WTC11 (cell line): ENCODE measurements around the gene MTM1. TPM values are rescaled to one million over a fixed set of nuclear protein-coding genes. Genes with fewer than 3 reads are reported as not detected.

Source experiments
- ATAC-seq: fragments of 200-7000 bp; cut with Tn5 transposase; 2 replicates; pipeline ENCODE4 v1.10.0; 2021; ENCODE audit warnings: mild to moderate bottlenecking, moderate library complexity
- CTCF ChIA-PET: fragments of 300-600 bp; sonication (Branson Sonifier 250); formaldehyde crosslinking; loops from one replicate; lab custom pipeline; 2021; ENCODE audit warnings: antibody characterized with exemption; lab: Charles Lee
- POLR2A ChIA-PET: fragments of 350-600 bp; sonication (Branson Sonifier 250); formaldehyde crosslinking; loops from one replicate; lab custom pipeline; 2021; ENCODE audit warnings: antibody characterized with exemption; lab: Charles Lee
- DNase-seq: peaks from one replicate; pipeline ENCODE4 v3.0.0; 2021; ENCODE audit warnings: low spot score
- H3K27ac Mint-ChIP-seq: 2 replicates; pipeline ENCODE4 v1.8.0; 2021; ENCODE audit warnings: mixed read lengths
- H3K27me3 Mint-ChIP-seq: 2 replicates; pipeline ENCODE4 v1.8.0; 2021; ENCODE audit warnings: low read depth, mild to moderate bottlenecking, moderate library complexity, mixed read lengths
- H3K36me3 Mint-ChIP-seq: 2 replicates; pipeline ENCODE4 v1.8.0; 2021; ENCODE audit warnings: mixed read lengths
- H3K4me1 Mint-ChIP-seq: 2 replicates; pipeline ENCODE4 v1.8.0; 2022; ENCODE audit warnings: mixed read lengths
- H3K4me3 Mint-ChIP-seq: 2 replicates; pipeline ENCODE4 v1.8.0; 2021; ENCODE audit warnings: mild to moderate bottlenecking, moderate library complexity, mixed read lengths
- H3K9me3 Mint-ChIP-seq: 2 replicates; pipeline ENCODE4 v1.8.0; 2021; ENCODE audit warnings: mixed read lengths
- ATF1 ChIP-seq: sonication (generic); formaldehyde crosslinking; IDR thresholded peaks from 2 replicates; pipeline ENCODE4 v1.8.1; 2023; ENCODE audit warnings: mild to moderate bottlenecking, moderate library complexity, missing genetic modification reagents
- FOXK1 ChIP-seq: sonication (generic); formaldehyde crosslinking; IDR thresholded peaks from 2 replicates; pipeline ENCODE4 v1.8.0; 2022; ENCODE audit warnings: mild to moderate bottlenecking, moderate library complexity, missing genetic modification reagents
- FOXP1 ChIP-seq: sonication (generic); formaldehyde crosslinking; IDR thresholded peaks from 2 replicates; pipeline ENCODE4 v1.8.0; 2022; ENCODE audit warnings: missing genetic modification reagents, mild to moderate bottlenecking, moderate library complexity, borderline replicate concordance
- KAT7 ChIP-seq: sonication (generic); formaldehyde crosslinking; IDR thresholded peaks from 2 replicates; pipeline ENCODE4 v1.8.1; 2023; ENCODE audit warnings: missing genetic modification reagents, mild to moderate bottlenecking, borderline replicate concordance
- NFATC4 ChIP-seq: fragments of 250-450 bp; sonication (Bioruptor Pico); IDR thresholded peaks from 2 replicates; pipeline ENCODE4 v1.9.0; 2021; ENCODE audit warnings: mild to moderate bottlenecking
- NR1H2 ChIP-seq: sonication (generic); formaldehyde crosslinking; IDR thresholded peaks from 2 replicates; pipeline ENCODE4 v1.9.0; 2021; ENCODE audit warnings: mild to moderate bottlenecking, moderate library complexity, missing genetic modification reagents
- TCF7 ChIP-seq: sonication (generic); formaldehyde crosslinking; IDR thresholded peaks from 2 replicates; pipeline ENCODE4 v1.8.0; 2022; ENCODE audit warnings: mild to moderate bottlenecking, low read depth, missing genetic modification reagents, moderate library complexity
- ZNF138 ChIP-seq: sonication (generic); formaldehyde crosslinking; conservative IDR thresholded peaks from 2 replicates; pipeline ENCODE4 v1.8.1; 2022; ENCODE audit warnings: mild to moderate bottlenecking, moderate library complexity, missing genetic modification reagents
- ZNF232 ChIP-seq: sonication (generic); formaldehyde crosslinking; IDR thresholded peaks from 2 replicates; pipeline ENCODE4 v1.8.0; 2022; ENCODE audit warnings: mild to moderate bottlenecking, missing genetic modification reagents
- ZNF263 ChIP-seq: sonication (generic); formaldehyde crosslinking; IDR thresholded peaks from 2 replicates; pipeline ENCODE4 v1.8.1; 2022; ENCODE audit warnings: low read depth, mild to moderate bottlenecking, moderate library complexity, missing genetic modification reagents
- ZNF423 ChIP-seq: fragments of 250-450 bp; sonication (Bioruptor Pico); IDR thresholded peaks from 2 replicates; pipeline ENCODE4 v2.1.2; 2022; ENCODE audit warnings: mild to moderate bottlenecking, moderate library complexity
- total RNA-seq: library from RNA; stranded (reverse); gene quantifications from 3 replicates; pipeline ENCODE4 v1.2.3, GENCODE V29; 2021
- TF ChIP-seq, protein P1 (sequence below): fragments of 200-600 bp; IDR thresholded peaks from 2 replicates; pipeline ENCODE4 v1.8.0; 2022; ENCODE audit warnings: antibody characterized with exemption
- TF ChIP-seq, protein P2 (sequence below): sonication (generic); formaldehyde crosslinking; IDR thresholded peaks from 2 replicates; pipeline ENCODE4 v1.8.1; 2022; ENCODE audit warnings: low read depth, missing genetic modification reagents, borderline replicate concordance
- TF ChIP-seq, protein P3 (sequence below): sonication (generic); formaldehyde crosslinking; IDR thresholded peaks from 2 replicates; pipeline ENCODE4 v1.8.1; 2022; ENCODE audit warnings: mild to moderate bottlenecking, missing genetic modification reagents, moderate library complexity, borderline replicate concordance
- TF ChIP-seq, protein P4 (sequence below): sonication (generic); formaldehyde crosslinking; conservative IDR thresholded peaks from 2 replicates; pipeline ENCODE4 v1.8.1; 2023; ENCODE audit warnings: mild to moderate bottlenecking, low read depth, missing genetic modification reagents, moderate library complexity
- TF ChIP-seq, protein P5 (sequence below): fragments of 250-450 bp; sonication (Bioruptor Pico); IDR thresholded peaks from 2 replicates; pipeline ENCODE4 v1.9.0; 2021; ENCODE audit warnings: mild to moderate bottlenecking
- TF ChIP-seq, protein P6 (sequence below): fragments of 250-450 bp; sonication (Bioruptor Pico); IDR thresholded peaks from 2 replicates; pipeline ENCODE4 v1.8.0; 2021; ENCODE audit warnings: mild to moderate bottlenecking

Gene MTM1
- total RNA-seq, 1 experiment from 2014 or later: 10.4 TPM

DNA sequence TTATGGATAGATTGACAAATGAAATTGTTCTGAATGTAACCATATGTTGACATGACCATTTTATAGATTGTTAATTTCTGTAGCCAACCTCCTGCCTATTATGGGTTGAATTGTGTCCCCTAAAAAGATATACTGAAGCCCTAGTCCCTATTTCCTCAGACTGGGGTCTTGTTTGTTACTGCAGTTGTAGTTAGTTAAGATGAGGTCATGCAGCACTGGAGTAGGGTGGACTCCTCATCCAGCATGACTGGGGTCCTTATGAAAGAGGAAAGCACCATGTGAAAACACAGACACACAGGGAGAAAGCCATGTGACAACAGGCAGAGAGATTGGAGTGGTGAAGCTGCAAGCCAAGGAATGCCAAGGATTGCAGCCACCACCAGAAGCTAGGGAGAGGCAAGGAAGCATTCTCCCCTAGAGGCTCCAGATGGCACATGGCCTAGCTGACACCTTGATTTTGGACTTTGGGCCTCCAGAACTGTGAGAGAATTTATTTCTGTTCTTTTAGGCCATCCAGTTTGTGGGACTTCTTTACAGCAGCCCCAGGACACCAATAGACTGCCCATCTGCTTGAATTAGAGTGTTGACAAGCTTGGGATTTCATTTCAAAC, 14.0 kb downstream of the MTM1 start (continued):
- TF ChIP-seq KAT7 (CRISPR knock-in tag): no peak
- no peak for TF ChIP-seq TCF7 (CRISPR knock-in tag)

DNA sequence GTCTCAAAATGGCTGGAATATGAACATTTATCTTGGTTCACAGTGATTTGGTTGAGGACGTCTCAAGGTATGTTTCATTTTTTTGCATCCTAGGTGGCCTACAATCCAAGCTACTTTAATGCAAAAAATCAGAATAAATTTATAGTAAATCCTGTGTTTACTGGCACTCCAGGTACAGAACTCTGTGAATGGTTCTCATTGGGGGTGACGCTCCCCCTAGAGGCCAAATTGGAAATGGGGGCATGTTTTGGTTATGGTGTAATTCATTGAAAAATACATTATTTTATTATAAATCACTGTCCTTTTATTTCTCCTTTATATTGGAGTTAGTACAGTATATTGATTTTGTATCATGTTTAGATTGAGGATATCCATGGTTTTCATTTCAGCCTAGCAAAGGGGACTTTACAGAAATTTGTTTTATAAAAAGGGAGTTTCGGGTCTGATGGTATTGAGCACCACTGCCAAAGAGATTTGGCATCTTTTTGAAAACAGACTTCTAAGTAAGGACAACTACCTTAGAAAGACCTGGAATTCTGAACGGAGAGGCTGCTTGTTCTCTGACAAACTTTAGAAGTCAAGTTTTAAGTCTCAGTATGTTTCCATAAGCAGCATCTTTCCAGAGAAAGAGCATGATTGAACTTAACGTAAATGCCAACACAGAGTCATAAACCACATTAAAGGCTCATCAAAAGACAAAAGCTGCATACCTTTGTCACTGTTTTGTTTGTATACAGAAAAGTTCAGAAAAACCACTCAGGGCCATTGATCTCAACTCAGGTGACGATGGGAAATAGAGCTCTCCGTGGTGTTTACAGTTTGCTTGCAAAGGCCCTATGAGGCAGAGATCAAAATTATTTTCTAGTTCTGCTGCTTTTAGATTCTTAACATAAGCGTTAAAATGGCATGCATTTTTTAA, 19.4 kb downstream of the MTM1 start:
- H3K4me3 Mint-ChIP-seq: no peak overlapping the region
- H3K36me3 Mint-ChIP-seq: no peaks in the 10 kb centered on the region
- no peak overlapping the region for H3K27ac Mint-ChIP-seq
- ChIA-PET CTCF (interaction anchor here (1.0 to 2.2 kb wide), 3 partner anchors 11 to 44 kb away, joined by 3 to 6 read pairs (median 4); partner anchors contain the start of gene MTM1), POLR2A (no interaction called here)
- DNase-seq (peak; percentile 30), ATAC-seq (no peak)
- no peaks in the 10 kb centered on the region; the same call in 1 of the 2 replicates for H3K27me3 Mint-ChIP-seq
- TF ChIP-seq, protein P1, sequence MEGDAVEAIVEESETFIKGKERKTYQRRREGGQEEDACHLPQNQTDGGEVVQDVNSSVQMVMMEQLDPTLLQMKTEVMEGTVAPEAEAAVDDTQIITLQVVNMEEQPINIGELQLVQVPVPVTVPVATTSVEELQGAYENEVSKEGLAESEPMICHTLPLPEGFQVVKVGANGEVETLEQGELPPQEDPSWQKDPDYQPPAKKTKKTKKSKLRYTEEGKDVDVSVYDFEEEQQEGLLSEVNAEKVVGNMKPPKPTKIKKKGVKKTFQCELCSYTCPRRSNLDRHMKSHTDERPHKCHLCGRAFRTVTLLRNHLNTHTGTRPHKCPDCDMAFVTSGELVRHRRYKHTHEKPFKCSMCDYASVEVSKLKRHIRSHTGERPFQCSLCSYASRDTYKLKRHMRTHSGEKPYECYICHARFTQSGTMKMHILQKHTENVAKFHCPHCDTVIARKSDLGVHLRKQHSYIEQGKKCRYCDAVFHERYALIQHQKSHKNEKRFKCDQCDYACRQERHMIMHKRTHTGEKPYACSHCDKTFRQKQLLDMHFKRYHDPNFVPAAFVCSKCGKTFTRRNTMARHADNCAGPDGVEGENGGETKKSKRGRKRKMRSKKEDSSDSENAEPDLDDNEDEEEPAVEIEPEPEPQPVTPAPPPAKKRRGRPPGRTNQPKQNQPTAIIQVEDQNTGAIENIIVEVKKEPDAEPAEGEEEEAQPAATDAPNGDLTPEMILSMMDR: peak; percentile 50
- no peak for TF ChIP-seq FOXP1 (CRISPR knock-in tag)
- no peak for TF ChIP-seq NFATC4
- H3K4me1 Mint-ChIP-seq: peaks cover 3% of the 10 kb centered on the region; the same call in 1 of the 2 replicates
- H3K9me3 Mint-ChIP-seq: no peaks in the 10 kb centered on the region

DNA sequence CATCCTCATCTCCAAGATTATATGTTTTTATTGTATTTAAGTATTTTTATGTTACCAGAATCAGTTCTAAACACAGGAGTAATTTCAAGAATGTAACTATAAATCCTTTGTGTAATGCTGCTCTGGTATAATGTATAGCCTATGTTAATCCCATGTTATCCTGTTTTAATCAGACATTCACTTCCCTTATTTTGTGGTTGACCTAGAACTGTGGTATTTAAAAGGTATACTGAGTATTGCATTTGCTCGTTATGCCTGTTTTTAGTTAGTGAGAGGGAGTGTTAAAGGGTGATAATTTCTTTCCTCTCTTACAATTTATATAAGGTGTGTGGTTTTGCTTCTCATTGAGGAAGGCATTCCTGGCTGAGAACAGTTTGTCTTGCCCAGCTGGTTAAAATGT, 26.2 kb downstream of the MTM1 start:
- ATAC-seq (no peak), DNase-seq (no peak)
- no peaks in the 10 kb centered on the region; the same call in 1 of the 2 replicates for H3K27me3 Mint-ChIP-seq
- H3K9me3 Mint-ChIP-seq: no peaks in the 10 kb centered on the region
- CTCF ChIA-PET: no interaction called here
- POLR2A ChIA-PET: no interaction called here
- 0 out of 2 replicates have a peak, but pooled peaks cover 4% of the 10 kb centered on the region for H3K36me3 Mint-ChIP-seq
- H3K27ac Mint-ChIP-seq: no peak overlapping the region
- H3K4me1 Mint-ChIP-seq: peaks cover 15% of the 10 kb centered on the region
- no peak overlapping the region for H3K4me3 Mint-ChIP-seq
- TF ChIP-seq, protein P2, sequence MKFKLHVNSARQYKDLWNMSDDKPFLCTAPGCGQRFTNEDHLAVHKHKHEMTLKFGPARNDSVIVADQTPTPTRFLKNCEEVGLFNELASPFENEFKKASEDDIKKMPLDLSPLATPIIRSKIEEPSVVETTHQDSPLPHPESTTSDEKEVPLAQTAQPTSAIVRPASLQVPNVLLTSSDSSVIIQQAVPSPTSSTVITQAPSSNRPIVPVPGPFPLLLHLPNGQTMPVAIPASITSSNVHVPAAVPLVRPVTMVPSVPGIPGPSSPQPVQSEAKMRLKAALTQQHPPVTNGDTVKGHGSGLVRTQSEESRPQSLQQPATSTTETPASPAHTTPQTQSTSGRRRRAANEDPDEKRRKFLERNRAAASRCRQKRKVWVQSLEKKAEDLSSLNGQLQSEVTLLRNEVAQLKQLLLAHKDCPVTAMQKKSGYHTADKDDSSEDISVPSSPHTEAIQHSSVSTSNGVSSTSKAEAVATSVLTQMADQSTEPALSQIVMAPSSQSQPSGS: no peak
- TF ChIP-seq, protein P3, sequence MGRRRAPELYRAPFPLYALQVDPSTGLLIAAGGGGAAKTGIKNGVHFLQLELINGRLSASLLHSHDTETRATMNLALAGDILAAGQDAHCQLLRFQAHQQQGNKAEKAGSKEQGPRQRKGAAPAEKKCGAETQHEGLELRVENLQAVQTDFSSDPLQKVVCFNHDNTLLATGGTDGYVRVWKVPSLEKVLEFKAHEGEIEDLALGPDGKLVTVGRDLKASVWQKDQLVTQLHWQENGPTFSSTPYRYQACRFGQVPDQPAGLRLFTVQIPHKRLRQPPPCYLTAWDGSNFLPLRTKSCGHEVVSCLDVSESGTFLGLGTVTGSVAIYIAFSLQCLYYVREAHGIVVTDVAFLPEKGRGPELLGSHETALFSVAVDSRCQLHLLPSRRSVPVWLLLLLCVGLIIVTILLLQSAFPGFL (CRISPR knock-in tag): no peak
- TF ChIP-seq NR1H2 (CRISPR knock-in tag) (no peak), ZNF423 (CRISPR knock-in tag) (no peak), ZNF138 (CRISPR knock-in tag) (no peak), ATF1 (no peak), FOXK1 (CRISPR knock-in tag) (no peak), ZNF263 (CRISPR knock-in tag) (no peak), ZNF232 (CRISPR knock-in tag) (no peak)
- TF ChIP-seq, protein P4, sequence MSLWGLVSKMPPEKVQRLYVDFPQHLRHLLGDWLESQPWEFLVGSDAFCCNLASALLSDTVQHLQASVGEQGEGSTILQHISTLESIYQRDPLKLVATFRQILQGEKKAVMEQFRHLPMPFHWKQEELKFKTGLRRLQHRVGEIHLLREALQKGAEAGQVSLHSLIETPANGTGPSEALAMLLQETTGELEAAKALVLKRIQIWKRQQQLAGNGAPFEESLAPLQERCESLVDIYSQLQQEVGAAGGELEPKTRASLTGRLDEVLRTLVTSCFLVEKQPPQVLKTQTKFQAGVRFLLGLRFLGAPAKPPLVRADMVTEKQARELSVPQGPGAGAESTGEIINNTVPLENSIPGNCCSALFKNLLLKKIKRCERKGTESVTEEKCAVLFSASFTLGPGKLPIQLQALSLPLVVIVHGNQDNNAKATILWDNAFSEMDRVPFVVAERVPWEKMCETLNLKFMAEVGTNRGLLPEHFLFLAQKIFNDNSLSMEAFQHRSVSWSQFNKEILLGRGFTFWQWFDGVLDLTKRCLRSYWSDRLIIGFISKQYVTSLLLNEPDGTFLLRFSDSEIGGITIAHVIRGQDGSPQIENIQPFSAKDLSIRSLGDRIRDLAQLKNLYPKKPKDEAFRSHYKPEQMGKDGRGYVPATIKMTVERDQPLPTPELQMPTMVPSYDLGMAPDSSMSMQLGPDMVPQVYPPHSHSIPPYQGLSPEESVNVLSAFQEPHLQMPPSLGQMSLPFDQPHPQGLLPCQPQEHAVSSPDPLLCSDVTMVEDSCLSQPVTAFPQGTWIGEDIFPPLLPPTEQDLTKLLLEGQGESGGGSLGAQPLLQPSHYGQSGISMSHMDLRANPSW (CRISPR knock-in tag): no peak
- TF ChIP-seq, protein P5, sequence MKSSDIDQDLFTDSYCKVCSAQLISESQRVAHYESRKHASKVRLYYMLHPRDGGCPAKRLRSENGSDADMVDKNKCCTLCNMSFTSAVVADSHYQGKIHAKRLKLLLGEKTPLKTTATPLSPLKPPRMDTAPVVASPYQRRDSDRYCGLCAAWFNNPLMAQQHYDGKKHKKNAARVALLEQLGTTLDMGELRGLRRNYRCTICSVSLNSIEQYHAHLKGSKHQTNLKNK (CRISPR knock-in tag): no peak
- TF ChIP-seq, protein P6, sequence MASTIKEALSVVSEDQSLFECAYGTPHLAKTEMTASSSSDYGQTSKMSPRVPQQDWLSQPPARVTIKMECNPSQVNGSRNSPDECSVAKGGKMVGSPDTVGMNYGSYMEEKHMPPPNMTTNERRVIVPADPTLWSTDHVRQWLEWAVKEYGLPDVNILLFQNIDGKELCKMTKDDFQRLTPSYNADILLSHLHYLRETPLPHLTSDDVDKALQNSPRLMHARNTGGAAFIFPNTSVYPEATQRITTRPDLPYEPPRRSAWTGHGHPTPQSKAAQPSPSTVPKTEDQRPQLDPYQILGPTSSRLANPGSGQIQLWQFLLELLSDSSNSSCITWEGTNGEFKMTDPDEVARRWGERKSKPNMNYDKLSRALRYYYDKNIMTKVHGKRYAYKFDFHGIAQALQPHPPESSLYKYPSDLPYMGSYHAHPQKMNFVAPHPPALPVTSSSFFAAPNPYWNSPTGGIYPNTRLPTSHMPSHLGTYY (CRISPR knock-in tag): no peak
